B cell (primary cell): ENCODE data around the gene LMLN. TPM values are rescaled to one million over a fixed set of nuclear protein-coding genes. Genes with fewer than 3 reads are reported as not detected.

ENCODE experiments used
- ATAC-seq: fragments of 200-7000 bp; cut with Tn5 transposase; one replicate; pipeline ENCODE4 v1.10.0; 2021; ENCODE audit warnings: low read depth, mild to moderate bottlenecking, moderate number of reproducible peaks, moderate library complexity
- CTCF ChIA-PET: fragments of 350-600 bp; sonication (Branson Sonifier 250); formaldehyde crosslinking; loops from one replicate; lab custom pipeline; 2021; ENCODE audit warnings: antibody characterized with exemption, inconsistent platforms; lab: Charles Lee
- POLR2A ChIA-PET: fragments of 350-600 bp; sonication (Branson Sonifier 250); formaldehyde crosslinking; loops from one replicate; lab custom pipeline; 2021; ENCODE audit warnings: antibody characterized with exemption; lab: Charles Lee
- DNase-seq: peaks from one replicate; pipeline ENCODE4 v3.0.0; 2013
- H2AFZ ChIP-seq: 2 replicates; pipeline ENCODE4 v1.6.1; 2012; ENCODE audit warnings: mild to moderate bottlenecking, low read depth, low read length; ENCODE audit not compliant: insufficient read depth, poor library complexity, severe bottlenecking
- H3K27ac ChIP-seq, 2 donors: 1 replicate in 1 of 2; 2 replicates in 1 of 2; pipeline ENCODE4 v1.5.1; 2012 to 2013; ENCODE audit warnings: low read length in 2 of 2, mild to moderate bottlenecking in 2 of 2, moderate library complexity in 1 of 2
- H3K27me3 ChIP-seq, 4 experiments: fragments of 200-600 bp in 1 of 4; sonication (generic) in 1 of 4; replicated peaks in 1 of 4; 1 replicate in 2 of 4; 2 replicates in 2 of 4; pipeline versions ENCODE4 v1.6.1 to v1.7.0; 2013 to 2016; ENCODE audit warnings: low read length in 3 of 4, mild to moderate bottlenecking in 2 of 4, mixed read lengths in 1 of 4, moderate library complexity in 1 of 4; ENCODE audit not compliant: insufficient read depth in 4 of 4, control insufficient read depth in 3 of 4; ENCODE audit errors: control extremely low read depth in 1 of 4
- H3K36me3 ChIP-seq, 2 experiments: replicated peaks in 1 of 2; 1 replicate in 1 of 2; 2 replicates in 1 of 2; pipeline versions ENCODE4 v1.6.1 to v1.7.1; 2013; ENCODE audit warnings: low read length in 1 of 2; ENCODE audit not compliant: insufficient read depth in 2 of 2, control insufficient read depth in 1 of 2; ENCODE audit errors: control extremely low read depth in 1 of 2, extremely low read depth in 1 of 2
- H3K4me1 ChIP-seq, 2 donors: fragments of 200-600 bp in 1 of 2; sonication (generic) in 1 of 2; 1 replicate in 1 of 2; 2 replicates in 1 of 2; pipeline versions ENCODE4 v1.5.1 to v1.6.1; 2013 to 2017; ENCODE audit warnings: low read length in 2 of 2; ENCODE audit not compliant: control insufficient read depth in 2 of 2, insufficient read depth in 2 of 2
- H3K4me2 ChIP-seq: replicated peaks from 2 replicates; pipeline ENCODE3; 2012; ENCODE audit warnings: mild to moderate bottlenecking, low read depth, low read length; ENCODE audit not compliant: poor library complexity, severe bottlenecking
- H3K4me3 ChIP-seq, 5 experiments: fragments of 200-600 bp in 1 of 5; sonication (generic) in 1 of 5; 1 replicate in 3 of 5; 2 replicates in 2 of 5; pipeline versions ENCODE4 v1.5.1 to v1.7.0; 2011 to 2016; ENCODE audit warnings: low read length in 4 of 5, mild to moderate bottlenecking in 4 of 5, low read depth in 2 of 5, control low read depth in 1 of 5, moderate library complexity in 1 of 5; ENCODE audit not compliant: insufficient read depth in 1 of 5; ENCODE audit errors: control extremely low read depth in 1 of 5, extremely low read depth in 1 of 5
- H3K79me2 ChIP-seq: fragments of 200-600 bp; sonication (generic); one replicate; pipeline ENCODE4 v1.6.0; 2016; ENCODE audit warnings: low read length; ENCODE audit not compliant: control insufficient read depth, insufficient read depth
- H3K9ac ChIP-seq: fragments of 200-600 bp; sonication (generic); 2 replicates; pipeline ENCODE4 v1.6.1; 2017; ENCODE audit warnings: mild to moderate bottlenecking, low read length, moderate library complexity
- H3K9me3 ChIP-seq, 3 donors: one replicate each; pipeline versions ENCODE4 v1.6.1 to v1.7.1; 2013; ENCODE audit warnings: low read length in 2 of 3; ENCODE audit not compliant: control insufficient read depth in 2 of 3, insufficient read depth in 1 of 3; ENCODE audit errors: control extremely low read depth in 1 of 3
- H4K20me1 ChIP-seq: 2 replicates; pipeline ENCODE4 v1.6.0; 2012; ENCODE audit warnings: mild to moderate bottlenecking, low read length; ENCODE audit not compliant: insufficient read depth, control insufficient read depth, poor library complexity, severe bottlenecking
- H3K27ac Mint-ChIP-seq: one replicate; pipeline ENCODE4 v1.8.0; 2021; ENCODE audit warnings: mixed read lengths
- H3K27me3 Mint-ChIP-seq: one replicate; pipeline ENCODE4 v1.8.0; 2021; ENCODE audit warnings: mixed read lengths
- H3K4me1 Mint-ChIP-seq: one replicate; pipeline ENCODE4 v1.8.0; 2021; ENCODE audit warnings: mixed read lengths
- H3K4me3 Mint-ChIP-seq: one replicate; pipeline ENCODE4 v1.8.0; 2021; ENCODE audit warnings: mixed read lengths
- H3K9me3 Mint-ChIP-seq: one replicate; pipeline ENCODE4 v1.8.0; 2022; ENCODE audit warnings: mixed read lengths; ENCODE audit not compliant: insufficient read depth
- CTCF ChIP-seq: fragments of 200-600 bp; IDR thresholded peaks from one replicate; pipeline ENCODE4 v1.8.0; 2022; ENCODE audit warnings: antibody characterized with exemption, mild to moderate bottlenecking
- EZH2 ChIP-seq: IDR thresholded peaks from 2 replicates; pipeline ENCODE4 v1.6.1; 2012; ENCODE audit warnings: borderline replicate concordance, low read depth, mild to moderate bottlenecking, moderate library complexity, low read length; ENCODE audit not compliant: insufficient read depth, poor library complexity, severe bottlenecking
- WGBS: methylation state at CpG from one replicate; pipeline ENCODE4 v1.1.5; 2013; ENCODE audit warnings: missing lambda C conversion rate; ENCODE audit not compliant: insufficient coverage; 5-methylcytosine and 5-hydroxymethylcytosine counted together
- intact Hi-C: fragments of 100-400 bp; cut with micrococcal nuclease; formaldehyde crosslinking; loops from one replicate; pipeline ENCODE4 v1.10.0; 2022
- polyA plus RNA-seq: library from polyadenylated mRNA; depleted of rRNA; stranded (reverse); fragments of >200 nt; gene quantifications from 2 replicates; pipeline ENCODE4 v1.2.3, GENCODE V29; 2012
- total RNA-seq, 2 donors: library from RNA; stranded (reverse); fragments of 120-200 nt in 1 of 2; gene quantifications; 1 replicate in 1 of 2; 2 replicates in 1 of 2; pipeline versions ENCODE4 v1.2.3 to v1.2.4, GENCODE V29; 2013 to 2022

LMLN gene
- total and polyA plus RNA-seq, 2 donors (not counting 1 experiment from before 2014, with no cell fraction given), result 1.4 to 6.7 TPM

GRCh38 chr3:198090795-198091332, 130.8 kb downstream of the LMLN start:
- no peak overlapping the region for H3K4me3 Mint-ChIP-seq
- ChIA-PET POLR2A (no interaction called here), CTCF (interaction anchor here (1.5 to 5.0 kb wide), 2 partner anchors 11 to 185 kb away, joined by 4 to 25 read pairs; no protein-coding TSS in a partner anchor)
- Histone ChIP-seq H3K79me2 (no peaks in the 10 kb centered on the region), H4K20me1 (no peaks in the 10 kb centered on the region), H3K4me1 (no peaks in the 10 kb centered on the region), H3K9me3 (peaks cover under 1 to 8% (median 5%) of the 10 kb centered on the region in 3 donors), H3K27ac (no peak overlapping the region), H3K27me3 (peaks cover 0 to 33% (median 18%) of the 10 kb centered on the region in 4 experiments), H3K9ac (no peak overlapping the region), H3K4me3 (no peak overlapping the region), H3K36me3 (no peaks in the 10 kb centered on the region), H2AFZ (no peak overlapping the region), H3K4me2 (no peak overlapping the region)
- no peak overlapping the region for H3K27ac Mint-ChIP-seq
- H3K4me1 Mint-ChIP-seq, result peaks cover 4% of the 10 kb centered on the region
- ATAC-seq, result no peak
- H3K27me3 Mint-ChIP-seq, result peaks cover 57% of the 10 kb centered on the region
- peaks cover 2% of the 10 kb centered on the region for H3K9me3 Mint-ChIP-seq
- TF ChIP-seq CTCF (no peak), EZH2 (no peak)
- intact Hi-C loops, result no loop called here
- no peak for DNase-seq

DNA sequence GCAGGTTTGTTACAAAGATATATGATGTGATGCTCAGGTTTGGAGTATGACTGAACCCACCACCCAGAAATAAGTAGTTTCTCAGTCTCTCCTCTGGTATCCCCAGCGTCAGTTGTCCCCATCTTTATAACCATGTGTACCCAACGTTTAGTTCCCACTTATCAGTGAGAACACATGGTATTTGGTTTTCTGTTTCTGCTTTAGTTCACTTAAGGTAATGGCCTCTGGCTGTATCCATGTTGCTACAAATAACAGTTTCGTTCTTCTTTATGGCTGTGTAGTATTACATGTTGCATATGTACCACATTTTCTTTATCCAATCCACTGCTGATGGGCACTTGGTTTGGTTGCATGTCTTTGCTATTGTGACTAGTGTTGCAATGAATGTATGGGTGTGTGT, 132.3 kb downstream of the LMLN start:
- Histone ChIP-seq H4K20me1 (no peaks in the 10 kb centered on the region), H3K27me3 (peaks cover 0 to 27% (median 18%) of the 10 kb centered on the region in 4 experiments), H3K9ac (no peak overlapping the region), H3K9me3 (peaks cover 2 to 8% (median 5%) of the 10 kb centered on the region in 3 donors), H3K4me2 (no peak overlapping the region), H3K4me3 (no peak overlapping the region), H2AFZ (no peak overlapping the region), H3K79me2 (no peaks in the 10 kb centered on the region), H3K4me1 (no peaks in the 10 kb centered on the region), H3K27ac (no peak overlapping the region), H3K36me3 (no peaks in the 10 kb centered on the region)
- CTCF ChIA-PET, result interaction anchor here (5.0 kb wide), 1 partner anchor 12 kb away, joined by 25 read pairs; no protein-coding TSS in a partner anchor
- no peak overlapping the region for H3K4me3 Mint-ChIP-seq
- no peak overlapping the region for H3K27ac Mint-ChIP-seq
- peaks cover 4% of the 10 kb centered on the region for H3K4me1 Mint-ChIP-seq
- H3K27me3 Mint-ChIP-seq, result peaks cover 50% of the 10 kb centered on the region
- no peak for ATAC-seq
- DNase-seq, result no peak
- WGBS, result no CpG with 5 or more reads among the region's 3 CpGs
- H3K9me3 Mint-ChIP-seq, result no peaks in the 10 kb centered on the region
- intact Hi-C loops, result no loop called here
- TF ChIP-seq EZH2 (no peak), CTCF (no peak)
- POLR2A ChIA-PET, result no interaction called here
